ENCODE measurements around the gene MTG2. TPM values are rescaled to one million over a fixed set of nuclear protein-coding genes. Genes with fewer than 3 reads are reported as not detected.

The MTG2 gene
- polyA plus RNA-seq, 1 donor (not counting 4 experiments of a cell fraction or from before 2014, with no cell fraction given) = 24.7 TPM

GRCh38 chr20:62150310-62150575 lies 32.6 kb upstream of the MTG2 start:
- H4K20me1 ChIP-seq (ENCODE audit: control insufficient read depth, extremely low read depth, insufficient read depth, low read length) = peaks cover 56% of the 10 kb centered on the region
- H3K9ac ChIP-seq (ENCODE audit: control insufficient read depth, extremely low read depth, insufficient read depth, low read length) = peak overlapping the region; percentile 5
- H3K27me3 ChIP-seq (ENCODE audit: control insufficient read depth, extremely low read depth, insufficient read depth, low read length) = no peaks in the 10 kb centered on the region
- H3K79me2 ChIP-seq (ENCODE audit: control insufficient read depth, insufficient read depth, low read length) = peaks cover 75% of the 10 kb centered on the region
- no peak for TF ChIP-seq CTCF (optimal IDR thresholded peaks at IDR 0.05 in 1 of 3, IDR thresholded peaks at IDR 0.05 in 1 of 3, conservative IDR thresholded peaks at IDR 0.05 in 1 of 3; ENCODE audit: extremely low read depth in 1 of 3, insufficient read depth in 2 of 3, low read length in 3 of 3)
- TF ChIP-seq EZH2 (IDR thresholded peaks at IDR 0.05; ENCODE audit: low read length) = no peak
- H3K27ac ChIP-seq (ENCODE audit: control insufficient read depth, insufficient read depth, low read length) = no peak overlapping the region
- FAIRE-seq (no peak), DNase-seq (ENCODE audit: low read depth, low spot score) (no peak)
- H3K9me1 ChIP-seq (ENCODE audit: control insufficient read depth, extremely low read depth, insufficient read depth, low read length) = peaks cover 22% of the 10 kb centered on the region
- peak overlapping the region; percentile 49 for H3K4me2 ChIP-seq (ENCODE audit: control insufficient read depth, extremely low read depth, insufficient read depth, low read depth, low read length)
- no peak overlapping the region for H2AFZ ChIP-seq (ENCODE audit: control insufficient read depth, low read length)
- peaks cover 10 to 11% of the 10 kb centered on the region in 2 experiments for H3K36me3 ChIP-seq (ENCODE audit: control insufficient read depth in 2 of 2, extremely low read depth in 1 of 2, insufficient read depth in 2 of 2, low read length in 2 of 2)
- no peaks in the 10 kb centered on the region for H3K9me3 ChIP-seq (ENCODE audit: control insufficient read depth, low read depth, low read length)
- no peak overlapping the region for H3K4me3 ChIP-seq (ENCODE audit: control insufficient read depth in 2 of 3, extremely low read depth in 1 of 3, insufficient read depth in 2 of 3, low read depth in 1 of 3, low read length in 3 of 3)
- dilution Hi-C loops (cut with MboI; ENCODE audit: extremely low pct_ligation_motif_present, low sequenced_read_pairs) = no loop called here
- peaks cover 27% of the 10 kb centered on the region for H3K4me1 ChIP-seq (ENCODE audit: control insufficient read depth, extremely low read depth, insufficient read depth, low read length)

- Histone ChIP-seq H3K36me3 (ENCODE audit: control insufficient read depth in 2 of 2, extremely low read depth in 1 of 2, insufficient read depth in 2 of 2, low read length in 2 of 2) (peaks cover 4 to 8% of the 10 kb centered on the region in 2 experiments), H3K9me1 (ENCODE audit: control insufficient read depth, extremely low read depth, insufficient read depth, low read length) (peaks cover 23% of the 10 kb centered on the region), H2AFZ (ENCODE audit: control insufficient read depth, low read length) (no peak overlapping the region), H3K9me3 (ENCODE audit: control insufficient read depth, low read depth, low read length) (no peaks in the 10 kb centered on the region), H4K20me1 (ENCODE audit: control insufficient read depth, extremely low read depth, insufficient read depth, low read length) (peaks cover 56% of the 10 kb centered on the region), H3K4me1 (ENCODE audit: control insufficient read depth, extremely low read depth, insufficient read depth, low read length) (peaks cover 36% of the 10 kb centered on the region), H3K4me3 (ENCODE audit: control insufficient read depth in 2 of 3, extremely low read depth in 1 of 3, insufficient read depth in 2 of 3, low read depth in 1 of 3, low read length in 3 of 3) (no peak overlapping the region), H3K79me2 (ENCODE audit: control insufficient read depth, insufficient read depth, low read length) (peaks cover 65% of the 10 kb centered on the region), H3K27ac (ENCODE audit: control insufficient read depth, insufficient read depth, low read length) (no peak overlapping the region), H3K9ac (ENCODE audit: control insufficient read depth, extremely low read depth, insufficient read depth, low read length) (no peak overlapping the region), H3K27me3 (ENCODE audit: control insufficient read depth, extremely low read depth, insufficient read depth, low read length) (no peaks in the 10 kb centered on the region), H3K4me2 (ENCODE audit: control insufficient read depth, extremely low read depth, insufficient read depth, low read depth, low read length) (no peak overlapping the region)
- dilution Hi-C loops (cut with MboI; ENCODE audit: extremely low pct_ligation_motif_present, low sequenced_read_pairs) = no loop called here
- no peak for TF ChIP-seq CTCF (optimal IDR thresholded peaks at IDR 0.05 in 1 of 3, IDR thresholded peaks at IDR 0.05 in 1 of 3, conservative IDR thresholded peaks at IDR 0.05 in 1 of 3; ENCODE audit: extremely low read depth in 1 of 3, insufficient read depth in 2 of 3, low read length in 3 of 3)
- TF ChIP-seq EZH2 (IDR thresholded peaks at IDR 0.05; ENCODE audit: low read length) = no peak
- DNase-seq (ENCODE audit: low read depth, low spot score) (no peak), FAIRE-seq (no peak)
Observed at GRCh38 chr20:62151225-62151624, 31.6 kb upstream of the MTG2 start.

All from keratinocyte (primary cell).